Measurements from ENCODE around the gene VWA3B.

VWA3B gene

DNA sequence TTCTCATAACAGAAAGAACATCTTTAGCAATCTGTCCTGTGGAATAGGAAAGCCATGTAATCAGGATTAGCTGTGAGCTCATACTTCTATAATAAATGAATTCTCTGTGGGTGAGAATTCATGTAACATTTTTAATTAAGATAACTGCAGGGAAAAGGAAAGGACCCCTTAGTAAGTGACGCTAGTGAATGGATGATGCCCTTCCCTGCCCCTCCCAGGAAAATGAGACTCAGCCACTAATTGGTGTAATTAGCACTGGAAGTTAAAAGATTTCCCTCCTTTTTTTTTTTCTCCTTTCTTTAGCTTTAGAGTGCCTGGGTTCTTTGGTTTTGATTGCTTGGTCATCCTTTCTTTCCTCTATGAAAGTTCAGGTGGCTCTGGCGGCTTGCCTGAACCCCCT lies 90.3 kb downstream of the VWA3B start:
- DNase-seq (ENCODE audit: low read depth): no peak

GRCh38 chr2:98177986-98178385 lies 91.0 kb downstream of the VWA3B start:
- no peak for DNase-seq (ENCODE audit: low read depth)

- DNase-seq (ENCODE audit: low read depth): no peak
Measured at GRCh38 chr2:98180456-98180855, 93.5 kb downstream of the VWA3B start.

GRCh38 chr2:98181346-98181745 lies 94.4 kb downstream of the VWA3B start:
- DNase-seq (ENCODE audit: low read depth): no peak

DNA sequence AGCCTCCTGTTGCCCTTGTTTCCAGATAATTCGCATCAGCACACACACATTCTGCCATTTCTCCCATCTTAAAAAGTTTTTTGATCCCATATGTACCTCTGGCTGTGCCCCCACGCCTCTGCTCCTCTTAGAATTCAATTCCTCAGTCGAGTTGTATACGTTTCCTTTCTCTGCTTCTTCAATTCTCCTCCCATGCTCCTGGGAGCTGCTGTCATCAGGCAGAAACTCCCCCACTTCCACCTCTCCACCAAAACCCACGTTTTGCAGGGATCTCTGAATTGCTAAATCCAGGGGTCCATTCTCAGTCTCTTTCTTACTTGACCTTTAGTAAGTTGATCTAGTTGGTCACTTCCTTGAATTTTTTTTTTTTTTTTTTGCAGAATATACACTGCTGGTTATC lies 98.8 kb downstream of the VWA3B start:
- no peak for DNase-seq (ENCODE audit: low read depth)

GRCh38 chr2:98187194-98187593 lies 100.2 kb downstream of the VWA3B start:
- no peak for DNase-seq (ENCODE audit: low read depth)

GRCh38 chr2:98188351-98189046 lies 101.5 kb downstream of the VWA3B start:
- DNase-seq (ENCODE audit: low read depth): no peak

DNA sequence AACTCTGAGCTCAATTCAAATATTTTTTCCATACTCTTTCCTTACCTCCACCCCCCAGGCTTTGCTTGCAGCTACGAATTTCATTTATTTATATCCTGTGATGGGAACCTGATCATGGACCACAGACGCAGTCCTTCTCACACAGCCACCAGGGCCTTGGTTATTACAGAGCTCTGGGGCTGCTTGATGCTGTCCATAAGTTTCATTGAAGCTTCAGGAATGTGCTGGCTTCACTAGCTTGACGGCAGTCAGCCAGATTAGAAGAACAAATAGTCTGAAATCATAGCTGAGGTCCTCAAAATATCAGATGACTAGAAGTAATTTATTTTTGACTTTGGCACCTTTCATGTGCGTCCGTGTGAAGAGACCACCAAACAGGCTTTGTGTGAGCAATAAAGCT lies 104.9 kb downstream of the VWA3B start:
- DNase-seq (ENCODE audit: low read depth): no peak

- no peak for DNase-seq (ENCODE audit: low read depth)
Measured at GRCh38 chr2:98201576-98201975, 114.6 kb downstream of the VWA3B start.

DNA sequence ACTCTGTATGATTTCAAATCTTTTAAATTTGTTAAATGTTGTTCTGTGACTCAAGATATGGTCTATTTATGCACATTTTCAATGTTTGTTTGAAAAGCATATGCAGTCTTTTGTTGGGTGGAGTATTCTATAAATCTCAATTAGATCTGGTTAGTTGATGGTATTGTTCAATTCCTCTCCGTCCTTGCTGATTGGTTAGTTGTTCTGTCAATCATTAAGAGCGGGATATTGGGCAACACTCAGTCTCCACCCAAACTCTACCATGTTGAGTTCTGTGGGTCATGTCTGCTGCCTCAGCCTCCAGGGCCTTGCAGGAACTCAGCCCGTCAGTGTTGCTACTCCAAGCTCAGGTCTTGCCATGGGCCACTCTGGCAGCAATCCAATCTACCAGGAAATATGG lies 118.9 kb downstream of the VWA3B start:
- no peak for DNase-seq (ENCODE audit: low read depth)

- no peak for DNase-seq (ENCODE audit: low read depth)
Measured at GRCh38 chr2:98212092-98213000, 125.4 kb downstream of the VWA3B start.

GRCh38 chr2:98216616-98217015 lies 129.6 kb downstream of the VWA3B start:
- no peak for DNase-seq (ENCODE audit: low read depth)

DNA sequence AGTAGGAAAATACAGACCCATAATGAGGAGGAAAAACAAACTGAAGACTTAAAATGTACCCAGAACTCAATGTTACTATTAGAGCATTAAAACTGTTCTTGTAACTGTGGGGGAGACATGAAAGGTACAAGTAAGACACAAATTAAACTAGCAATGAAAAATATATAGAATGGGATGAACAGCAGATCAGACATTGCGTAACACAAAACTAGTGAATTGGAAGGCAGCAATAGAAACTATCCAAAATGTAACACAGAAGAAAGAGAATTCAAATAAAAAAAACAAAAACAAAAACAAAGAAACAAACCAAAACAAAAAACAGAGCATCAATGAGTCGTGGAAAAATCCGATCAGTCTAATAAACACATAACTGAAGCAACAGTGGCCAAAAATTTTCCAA lies 132.2 kb downstream of the VWA3B start:
- no peak for DNase-seq (ENCODE audit: low read depth)

- no peak for DNase-seq (ENCODE audit: low read depth)
Measured at GRCh38 chr2:98233941-98234340, 147.0 kb downstream of the VWA3B start.

- DNase-seq (ENCODE audit: low read depth): no peak
Measured at GRCh38 chr2:98234776-98235175, 147.8 kb downstream of the VWA3B start.

DNA sequence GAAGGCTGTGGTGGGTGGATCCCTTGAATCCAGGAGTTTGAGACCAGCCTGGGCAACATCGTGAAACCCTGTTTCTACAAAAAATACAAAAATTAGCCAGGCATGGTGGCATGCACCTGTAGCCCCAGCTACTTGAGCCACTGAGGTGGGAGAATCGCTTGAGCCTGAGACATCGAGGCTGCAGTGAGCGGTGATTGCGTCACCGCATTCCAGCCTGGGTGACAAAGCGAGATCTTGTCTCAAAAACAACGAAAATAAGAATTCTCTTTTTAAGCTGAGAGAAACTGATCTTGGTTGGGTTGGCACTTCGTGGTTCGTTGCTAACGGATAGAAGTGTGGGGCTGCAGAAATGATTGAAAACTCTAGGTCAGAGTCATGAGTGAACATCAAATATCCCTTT lies 150.0 kb downstream of the VWA3B start:
- DNase-seq (ENCODE audit: low read depth): no peak

DNA sequence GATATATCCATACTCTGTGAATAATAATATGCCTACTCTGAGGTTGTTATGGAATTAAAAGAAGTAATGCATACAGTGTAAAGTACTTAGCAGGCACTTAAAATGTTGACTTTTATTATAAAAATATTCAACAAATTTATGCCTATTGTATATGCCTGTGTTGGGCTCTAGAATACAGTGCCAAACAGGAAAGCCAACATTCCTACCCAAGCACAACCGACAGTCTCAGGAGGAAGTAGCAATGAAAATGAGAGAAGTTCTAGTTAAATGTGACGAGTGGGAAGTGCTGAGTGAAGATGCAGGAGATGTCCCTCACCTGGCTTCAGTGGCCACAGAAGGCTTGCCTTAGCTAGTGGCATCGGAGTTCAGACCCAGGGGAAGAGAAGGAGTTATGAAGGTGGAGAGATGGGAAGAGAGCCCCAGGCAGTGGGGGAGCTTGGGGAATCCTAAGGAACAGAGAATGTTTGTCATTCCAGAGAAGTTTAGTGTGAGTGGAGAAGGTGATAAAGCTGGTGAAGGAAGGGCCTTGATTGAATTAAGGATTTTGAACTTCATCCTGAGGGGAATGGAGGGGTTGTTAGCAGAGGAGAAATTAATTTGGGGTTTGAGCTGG lies 153.9 kb downstream of the VWA3B start:
- no peak for DNase-seq (ENCODE audit: low read depth)

GRCh38 chr2:98241592-98241991 lies 154.6 kb downstream of the VWA3B start:
- DNase-seq (ENCODE audit: low read depth): no peak

DNA sequence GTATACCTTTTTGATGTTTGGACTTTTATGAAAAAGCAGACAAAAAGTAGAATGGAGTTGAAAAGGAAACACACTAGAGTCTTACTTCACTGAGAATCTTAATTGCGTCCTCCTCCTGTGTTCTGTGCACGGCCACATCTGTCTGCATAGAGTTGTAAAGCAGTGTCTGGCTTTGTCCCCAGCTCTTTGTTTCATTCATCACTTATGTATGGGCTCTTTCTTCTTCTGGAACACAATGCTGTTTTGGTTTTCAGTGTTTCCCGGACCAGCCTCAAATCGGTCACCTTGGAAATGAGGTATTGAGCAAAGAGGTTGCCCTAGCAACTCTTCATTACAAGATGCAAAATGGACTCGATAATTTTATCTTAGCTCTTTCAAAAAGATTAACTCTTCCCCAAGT lies 155.0 kb downstream of the VWA3B start:
- DNase-seq (ENCODE audit: low read depth): no peak

DNA sequence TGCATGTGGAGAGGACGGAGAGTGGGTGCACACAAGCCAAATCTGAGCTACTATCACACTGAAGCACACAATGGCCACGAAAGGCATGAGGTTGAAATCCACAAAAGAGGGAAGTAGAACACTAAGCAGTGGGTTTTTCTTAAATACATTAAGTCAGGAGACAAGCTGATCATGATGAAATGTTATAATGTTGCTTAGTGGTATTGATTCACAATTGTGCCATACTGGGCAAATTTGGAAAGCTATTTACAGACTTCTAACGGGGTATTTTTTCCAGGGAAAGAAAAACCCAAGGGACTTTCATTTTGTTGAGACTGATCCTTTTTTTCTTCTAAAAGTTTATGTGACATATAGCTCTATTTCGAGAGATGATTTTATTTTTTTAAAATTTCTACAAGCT lies 158.5 kb downstream of the VWA3B start:
- no peak for DNase-seq (ENCODE audit: low read depth)

DNA sequence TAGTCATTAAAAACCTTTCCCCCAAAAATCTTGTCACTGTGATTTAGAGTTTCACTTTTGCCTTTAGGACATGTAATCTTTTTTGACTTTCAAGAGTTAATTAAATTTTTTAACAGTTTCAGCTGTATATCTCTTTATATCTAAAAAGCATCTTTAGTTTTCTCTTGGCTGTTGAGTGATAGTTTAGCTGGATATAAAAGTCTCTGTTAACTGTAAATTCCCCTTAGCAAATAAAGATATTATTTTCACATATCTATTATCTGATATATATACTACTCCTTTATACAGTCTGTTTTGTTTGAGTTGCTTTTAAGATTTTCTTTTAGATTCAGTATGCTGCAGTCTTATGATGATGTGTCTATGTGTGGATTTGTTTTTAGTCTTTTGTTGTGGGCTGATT lies 160.4 kb downstream of the VWA3B start:
- no peak for DNase-seq (ENCODE audit: low read depth)

DNA sequence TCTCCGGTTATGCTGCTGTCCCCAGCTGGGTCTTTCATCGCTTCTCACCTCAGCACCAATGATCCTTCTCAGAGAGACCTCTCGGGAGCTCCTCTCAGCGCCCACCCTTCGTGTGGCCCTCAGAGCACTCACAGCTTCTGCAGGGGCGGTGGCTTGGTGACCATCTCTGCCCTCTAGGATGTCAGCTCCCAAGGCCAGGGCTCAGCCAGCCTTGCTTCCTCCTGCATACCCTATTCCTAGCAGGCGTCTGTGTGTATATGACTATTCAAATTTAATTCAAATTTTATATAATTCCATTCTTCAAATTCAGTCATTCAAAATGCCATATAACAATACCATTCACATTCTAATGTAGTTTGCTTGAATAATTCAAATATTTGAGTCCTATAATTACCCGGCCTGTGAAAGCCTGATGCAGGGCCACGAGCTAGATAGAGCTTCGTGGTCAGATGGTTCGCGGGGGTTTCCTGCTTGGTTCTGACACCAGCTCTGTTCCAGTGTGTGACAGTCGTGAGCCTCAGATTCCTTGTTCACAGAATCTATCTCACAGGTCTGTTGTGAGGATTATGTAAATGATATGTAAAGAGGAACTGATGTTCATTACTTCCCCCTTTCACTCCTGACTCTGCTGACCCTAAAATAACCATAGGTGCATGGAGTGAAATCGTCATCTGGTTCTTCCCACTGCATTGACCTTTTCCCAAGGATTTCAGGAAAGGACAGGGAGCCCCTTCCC lies 165.2 kb downstream of the VWA3B start:
- no peak for DNase-seq (ENCODE audit: low read depth)

Data from GM04504 (cell line).